Esophagus muscularis mucosa (tissue), 4 donors: ENCODE measurements around the gene SDK2. TPM values are rescaled to one million over a fixed set of nuclear protein-coding genes. Genes with fewer than 3 reads are reported as not detected.

Experiments
- DNase-seq: peaks from one replicate; pipeline ENCODE4 v3.0.0-alpha.2; 2017; ENCODE audit errors: extremely low spot score
- H3K27ac ChIP-seq, 4 donors: fragments of 200-600 bp; sonication (generic); replicated peaks in 1 of 4; 1 replicate in 3 of 4; 2 replicates in 1 of 4; pipeline ENCODE4 v1.5.1; 2016 to 2019; ENCODE audit warnings: mild to moderate bottlenecking in 1 of 4
- H3K27me3 ChIP-seq, 4 donors: fragments of 200-600 bp; sonication (generic); one replicate each; pipeline versions ENCODE4 v1.5.1 to v1.6.0; 2016 to 2019
- H3K36me3 ChIP-seq, 4 donors: fragments of 200-600 bp; sonication (generic); one replicate each; pipeline ENCODE4 v1.5.1; 2016 to 2019
- H3K4me1 ChIP-seq, 4 donors: fragments of 200-600 bp; sonication (generic); one replicate each; pipeline ENCODE4 v1.5.1; 2016 to 2019
- H3K4me3 ChIP-seq, 4 donors: fragments of 200-600 bp; sonication (generic); 1 replicate in 2 of 4; 2 replicates in 2 of 4; pipeline ENCODE4 v1.5.1; 2016 to 2019; ENCODE audit warnings: mild to moderate bottlenecking in 4 of 4, moderate library complexity in 1 of 4
- H3K9me3 ChIP-seq, 4 donors: fragments of 200-600 bp; sonication (generic); 1 replicate in 3 of 4; 2 replicates in 1 of 4; pipeline ENCODE4 v1.5.1; 2016 to 2019
- EP300 ChIP-seq: sonication (generic); formaldehyde crosslinking; IDR thresholded peaks from one replicate; pipeline ENCODE4 v1.6.1; 2017; ENCODE audit warnings: antibody characterized with exemption
- POLR2A ChIP-seq: fragments of 450-650 bp; IDR thresholded peaks from one replicate; pipeline ENCODE4 v1.6.1; 2017; ENCODE audit warnings: antibody characterized with exemption, moderate library complexity, mild to moderate bottlenecking, low read depth
- POLR2AphosphoS5 ChIP-seq, 2 donors: sonication (generic); formaldehyde crosslinking; IDR thresholded peaks; one replicate each; pipeline ENCODE4 v1.6.1; 2017; ENCODE audit warnings: antibody characterized with exemption in 2 of 2
- WGBS: methylation state at CpG from one replicate; pipeline ENCODE4 v1.1.5; 2018; 5-methylcytosine and 5-hydroxymethylcytosine counted together
- intact Hi-C: fragments of 100-400 bp; cut with DNase I; formaldehyde crosslinking; loops from one replicate; pipeline ENCODE4 v1.15.1; 2023
- total RNA-seq, 4 donors: library from RNA; depleted of rRNA; stranded (reverse); fragments of >200 nt; gene quantifications; one replicate each; pipeline versions ENCODE4 v1.1.0 to v1.2.1, GENCODE V29; 2016
- TF ChIP-seq, protein P1 (sequence below), 3 experiments: fragments of 200-600 bp in 2 of 3; fragments of 450-650 bp in 1 of 3; sonication (generic) in 2 of 3; IDR thresholded peaks; one replicate each; pipeline ENCODE4 v1.5.1; 2017 to 2019; ENCODE audit warnings: antibody characterized with exemption in 3 of 3, mild to moderate bottlenecking in 2 of 3, moderate library complexity in 1 of 3

The SDK2 gene
- total RNA-seq, 4 donors from 2014 or later, result 0.42 to 2.0 (median 1.2) TPM

DNA sequence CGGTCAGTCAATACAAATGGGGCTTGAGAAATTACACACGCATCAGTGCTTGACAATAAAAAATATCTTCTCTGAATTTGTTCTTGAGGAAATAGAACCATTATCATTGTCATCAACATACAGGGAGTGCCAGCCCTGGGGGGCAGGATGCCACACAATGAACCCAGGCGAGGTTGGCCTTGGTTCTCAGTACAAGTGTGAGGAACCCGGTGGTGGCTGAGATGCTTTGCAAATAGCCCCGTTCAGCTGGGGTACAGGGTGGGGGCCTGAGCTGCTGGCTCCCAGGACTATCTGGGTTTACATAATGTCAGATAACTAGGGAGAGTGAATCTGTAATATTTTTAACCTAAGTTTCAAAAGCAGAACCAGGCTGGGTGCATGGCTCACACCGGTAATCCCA, 219.7 kb downstream of the SDK2 start:
- intact Hi-C loops, result loop anchor here (10.0 kb wide), 1 partner anchor 530 kb away; no protein-coding TSS in a partner anchor
- TF ChIP-seq POLR2A (no peak), POLR2AphosphoS5 (IDR thresholded peaks at IDR 0.05) (no peak), EP300 (no peak)
- TF ChIP-seq, protein P1, sequence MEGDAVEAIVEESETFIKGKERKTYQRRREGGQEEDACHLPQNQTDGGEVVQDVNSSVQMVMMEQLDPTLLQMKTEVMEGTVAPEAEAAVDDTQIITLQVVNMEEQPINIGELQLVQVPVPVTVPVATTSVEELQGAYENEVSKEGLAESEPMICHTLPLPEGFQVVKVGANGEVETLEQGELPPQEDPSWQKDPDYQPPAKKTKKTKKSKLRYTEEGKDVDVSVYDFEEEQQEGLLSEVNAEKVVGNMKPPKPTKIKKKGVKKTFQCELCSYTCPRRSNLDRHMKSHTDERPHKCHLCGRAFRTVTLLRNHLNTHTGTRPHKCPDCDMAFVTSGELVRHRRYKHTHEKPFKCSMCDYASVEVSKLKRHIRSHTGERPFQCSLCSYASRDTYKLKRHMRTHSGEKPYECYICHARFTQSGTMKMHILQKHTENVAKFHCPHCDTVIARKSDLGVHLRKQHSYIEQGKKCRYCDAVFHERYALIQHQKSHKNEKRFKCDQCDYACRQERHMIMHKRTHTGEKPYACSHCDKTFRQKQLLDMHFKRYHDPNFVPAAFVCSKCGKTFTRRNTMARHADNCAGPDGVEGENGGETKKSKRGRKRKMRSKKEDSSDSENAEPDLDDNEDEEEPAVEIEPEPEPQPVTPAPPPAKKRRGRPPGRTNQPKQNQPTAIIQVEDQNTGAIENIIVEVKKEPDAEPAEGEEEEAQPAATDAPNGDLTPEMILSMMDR (IDR thresholded peaks at IDR 0.05), result no peak
- H3K9me3 ChIP-seq, result no peaks in the 10 kb centered on the region
- H3K27ac ChIP-seq, result no peak overlapping the region
- peaks cover 0 to 3% (median 0%) of the 10 kb centered on the region in 4 donors for H3K27me3 ChIP-seq
- no peak for DNase-seq
- WGBS, result 88% methylated on average over 5 of the region's 6 CpGs
- peaks cover 2 to 12% (median 11%) of the 10 kb centered on the region in 4 donors for H3K4me1 ChIP-seq
- H3K4me3 ChIP-seq, result no peak overlapping the region
- no peaks in the 10 kb centered on the region for H3K36me3 ChIP-seq

GRCh38 chr17:73423806-73424205, 220.4 kb downstream of the SDK2 start:
- Histone ChIP-seq H3K4me1 (peaks cover 0 to 12% (median 9%) of the 10 kb centered on the region in 4 donors), H3K27me3 (peaks cover 0 to 3% (median 0%) of the 10 kb centered on the region in 4 donors), H3K36me3 (no peaks in the 10 kb centered on the region), H3K9me3 (no peaks in the 10 kb centered on the region), H3K27ac (no peak overlapping the region), H3K4me3 (no peak overlapping the region)
- TF ChIP-seq, protein P1 (IDR thresholded peaks at IDR 0.05), result no peak
- TF ChIP-seq EP300, result no peak
- TF ChIP-seq POLR2A, result no peak
- no peak for DNase-seq
- intact Hi-C loops, result loop anchor here (10.0 kb wide), 1 partner anchor 531 kb away; no protein-coding TSS in a partner anchor
- WGBS, result 95% methylated on average over 17 of the region's 19 CpGs

DNA sequence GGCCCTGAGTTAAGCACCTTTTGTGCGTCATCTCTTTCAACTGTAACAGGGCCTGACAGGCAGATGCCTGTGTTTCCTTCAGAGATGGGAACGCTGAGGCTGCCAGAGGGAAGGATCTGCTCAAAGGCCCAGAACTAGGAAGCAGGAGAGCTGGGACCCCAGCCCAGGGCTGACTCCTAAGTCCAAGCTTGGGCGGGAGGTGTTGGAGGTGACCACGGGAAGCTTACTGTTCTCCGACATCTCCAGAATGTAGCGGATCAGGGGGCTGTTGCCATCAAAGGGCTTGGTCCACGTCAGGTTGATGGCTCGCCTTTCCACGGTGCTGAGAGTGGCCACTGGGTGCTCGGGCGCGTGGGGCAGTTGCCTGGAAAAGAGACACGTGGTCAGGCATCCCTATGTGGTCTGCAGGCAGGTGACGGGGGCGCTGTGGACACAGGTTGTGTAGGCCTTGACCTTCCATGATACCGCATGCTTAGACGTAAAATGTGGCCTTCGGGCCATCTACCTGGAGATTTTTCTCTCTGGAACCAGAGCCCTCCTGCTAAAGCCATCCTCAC, 221.0 kb downstream of the SDK2 start:
- H3K27me3 ChIP-seq, result peaks cover 0 to 3% (median 0%) of the 10 kb centered on the region in 4 donors
- DNase-seq, result no peak
- H3K36me3 ChIP-seq, result no peaks in the 10 kb centered on the region
- 94% methylated on average over 17 of the region's 18 CpGs for WGBS
- intact Hi-C loops, result loop anchor here (10.0 kb wide), 1 partner anchor 532 kb away; no protein-coding TSS in a partner anchor
- peaks cover 0 to 12% (median 9%) of the 10 kb centered on the region in 4 donors for H3K4me1 ChIP-seq
- H3K27ac ChIP-seq, result no peak overlapping the region
- TF ChIP-seq EP300, result no peak
- TF ChIP-seq, protein P1 (IDR thresholded peaks at IDR 0.05), result no peak
- no peak for TF ChIP-seq POLR2AphosphoS5 (IDR thresholded peaks at IDR 0.05)
- TF ChIP-seq POLR2A, result no peak
- no peak overlapping the region for H3K4me3 ChIP-seq
- H3K9me3 ChIP-seq, result no peaks in the 10 kb centered on the region

DNA sequence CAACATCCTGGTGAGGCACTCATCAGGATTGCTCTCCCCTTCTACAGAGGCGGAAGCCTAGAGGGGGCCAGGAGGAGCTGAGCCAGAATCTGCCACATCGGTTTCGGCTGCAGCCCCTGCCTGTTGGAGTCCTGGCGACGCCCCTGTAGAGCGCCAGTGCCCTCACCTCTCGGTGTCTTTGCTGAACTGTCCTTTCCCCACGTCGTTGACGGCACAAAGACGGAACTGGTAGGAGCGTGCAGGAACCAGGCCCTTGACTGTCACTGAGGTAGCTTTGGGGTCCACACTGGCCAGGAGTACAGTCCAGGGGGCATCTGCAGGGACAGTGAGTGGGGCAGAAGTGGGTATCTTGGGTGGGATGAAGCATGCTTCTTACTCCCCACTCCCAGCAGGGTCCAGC, 222.1 kb downstream of the SDK2 start:
- no peak for DNase-seq
- peaks cover 0 to 12% (median 9%) of the 10 kb centered on the region in 4 donors for H3K4me1 ChIP-seq
- intact Hi-C loops, result loop anchor here (10.0 kb wide), 1 partner anchor 533 kb away; no protein-coding TSS in a partner anchor

More for the DNA sequence above, 222.1 kb downstream of the SDK2 start:
- WGBS, result 91% methylated on average over 6 of the region's 12 CpGs
- Histone ChIP-seq H3K27ac (no peak overlapping the region), H3K4me3 (no peak overlapping the region), H3K36me3 (no peaks in the 10 kb centered on the region), H3K9me3 (no peaks in the 10 kb centered on the region), H3K27me3 (peaks cover 0 to 3% (median 0%) of the 10 kb centered on the region in 4 donors)
- TF ChIP-seq EP300 (no peak), POLR2A (no peak), POLR2AphosphoS5 (IDR thresholded peaks at IDR 0.05) (no peak)
- TF ChIP-seq, protein P1 (IDR thresholded peaks at IDR 0.05), result no peak
